HTR-8/SVneo (cell line): ENCODE measurements around the gene TMEM134.

ENCODE experiments used
- DNase-seq: peaks from one replicate; pipeline ENCODE4 v3.0.0; 2011; ENCODE audit warnings: low spot score, mixed read lengths; ENCODE audit not compliant: insufficient read length
- FAIRE-seq: peaks from 2 replicates; lab custom pipeline; 2011; peaks lifted over from hg19 to GRCh38; lab: Jason Lieb, UNC

Gene TMEM134

GRCh38 chr11:67411785-67412152, 57.3 kb downstream of the TMEM134 start:
- DNase-seq, result no peak
- peak; percentile 77 for FAIRE-seq
